DOHH2 (cell line): Measurements from ENCODE around the gene SNRPB2.
A peak's percentile ranks its signal among the peaks of the same experiment; 100 is the strongest.

Source experiments
- H3F3A ChIP-seq: fragments of 200-600 bp; sonication (generic), shearing (Covaris generic); 2 replicates; pipeline ENCODE4 v1.6.0; 2016; ENCODE audit warnings: antibody characterized with exemption, mild to moderate bottlenecking; ENCODE audit not compliant: control insufficient read depth, insufficient read depth
- H3K27ac ChIP-seq: fragments of 200-600 bp; sonication (generic); 2 replicates; pipeline ENCODE4 v1.5.1; 2014; ENCODE audit warnings: low read depth, mild to moderate bottlenecking, low read length, moderate library complexity
- H3K27me3 ChIP-seq: fragments of 200-600 bp; sonication (generic); 2 replicates; pipeline ENCODE4 v1.6.1; 2014; ENCODE audit warnings: mild to moderate bottlenecking, low read length, mixed read lengths; ENCODE audit not compliant: control insufficient read depth
- H3K36me3 ChIP-seq: fragments of 200-600 bp; sonication (generic); 2 replicates; pipeline ENCODE4 v1.6.1; 2014; ENCODE audit warnings: mild to moderate bottlenecking, low read length, moderate library complexity, mixed read lengths; ENCODE audit not compliant: control insufficient read depth
- H3K4me1 ChIP-seq: fragments of 200-600 bp; sonication (generic); 2 replicates; pipeline ENCODE4 v1.6.1; 2014; ENCODE audit warnings: mild to moderate bottlenecking, low read length, mixed read lengths; ENCODE audit not compliant: control insufficient read depth
- H3K4me2 ChIP-seq: fragments of 200-600 bp; sonication (generic); 2 replicates; pipeline ENCODE4 v1.6.0; 2014; ENCODE audit warnings: mild to moderate bottlenecking, low read length, moderate library complexity
- H3K4me3 ChIP-seq: fragments of 200-600 bp; sonication (generic); 2 replicates; pipeline ENCODE4 v1.5.1; 2014; ENCODE audit warnings: mild to moderate bottlenecking, low read length, mixed read lengths
- H3K79me2 ChIP-seq: fragments of 200-600 bp; sonication (generic); 2 replicates; pipeline ENCODE4 v1.6.1; 2014; ENCODE audit warnings: mild to moderate bottlenecking, low read length, mixed read lengths; ENCODE audit not compliant: control insufficient read depth
- H3K9me2 ChIP-seq: fragments of 200-600 bp; sonication (generic); replicated peaks from 2 replicates; pipeline ENCODE4 v1.6.1; 2014; ENCODE audit warnings: mild to moderate bottlenecking, low read length, mixed read lengths; ENCODE audit not compliant: control insufficient read depth
- H3K9me3 ChIP-seq: fragments of 200-600 bp; sonication (generic); 2 replicates; pipeline ENCODE4 v1.6.1; 2014; ENCODE audit warnings: antibody characterized with exemption, low read length, mixed read lengths; ENCODE audit not compliant: control insufficient read depth, insufficient read depth
- H4K20me1 ChIP-seq: fragments of 200-600 bp; sonication (generic); 2 replicates; pipeline ENCODE4 v1.6.0; 2014; ENCODE audit warnings: low read depth, mild to moderate bottlenecking, antibody characterized with exemption, low read length, moderate library complexity; ENCODE audit not compliant: control insufficient read depth, insufficient read depth
- CTCF ChIP-seq: fragments of 200-600 bp; sonication (generic); IDR thresholded peaks from one replicate; pipeline ENCODE4 v1.5.1; 2014; ENCODE audit warnings: antibody characterized with exemption, mild to moderate bottlenecking, low read depth, low read length; ENCODE audit not compliant: poor library complexity, severe bottlenecking
- EZH2phosphoT487 ChIP-seq: fragments of 200-600 bp; sonication (generic); IDR thresholded peaks from 2 replicates; pipeline ENCODE4 v1.6.1; 2017; ENCODE audit warnings: borderline replicate concordance, mild to moderate bottlenecking, antibody characterized with exemption, low read length, moderate library complexity, mixed read lengths

The SNRPB2 gene

GRCh38 chr20:16714242-16714641 lies 15.6 kb upstream of the SNRPB2 start:
- Histone ChIP-seq H3K9me3 (no peaks in the 10 kb centered on the region), H3K36me3 (no peaks in the 10 kb centered on the region), H3K79me2 (no peaks in the 10 kb centered on the region), H3K4me1 (peaks cover 14% of the 10 kb centered on the region), H3K4me3 (no peak overlapping the region), H4K20me1 (no peaks in the 10 kb centered on the region), H3K9me2 (no peaks in the 10 kb centered on the region), H3K27ac (no peak overlapping the region), H3K27me3 (peaks cover 10% of the 10 kb centered on the region), H3K4me2 (no peak overlapping the region), H3F3A (no peaks in the 10 kb centered on the region)
- TF ChIP-seq EZH2phosphoT487 = no peak
- no peak for TF ChIP-seq CTCF

- Histone ChIP-seq H3F3A (no peaks in the 10 kb centered on the region), H3K4me2 (no peak overlapping the region), H3K9me2 (no peaks in the 10 kb centered on the region), H4K20me1 (no peaks in the 10 kb centered on the region), H3K4me3 (no peak overlapping the region), H3K36me3 (no peaks in the 10 kb centered on the region), H3K9me3 (no peaks in the 10 kb centered on the region), H3K27ac (no peak overlapping the region), H3K27me3 (peaks cover 10% of the 10 kb centered on the region), H3K4me1 (peaks cover 9% of the 10 kb centered on the region), H3K79me2 (no peaks in the 10 kb centered on the region)
- TF ChIP-seq EZH2phosphoT487 (no peak), CTCF (no peak)
Measured at GRCh38 chr20:16714751-16715150, 15.1 kb upstream of the SNRPB2 start.

GRCh38 chr20:16719421-16719820 lies 10.4 kb upstream of the SNRPB2 start:
- Histone ChIP-seq H3K27ac (no peak overlapping the region), H4K20me1 (no peaks in the 10 kb centered on the region), H3K4me2 (no peak overlapping the region), H3K9me3 (no peaks in the 10 kb centered on the region), H3K79me2 (no peaks in the 10 kb centered on the region), H3K4me3 (no peak overlapping the region), H3K36me3 (no peaks in the 10 kb centered on the region), H3K9me2 (no peaks in the 10 kb centered on the region), H3K4me1 (no peaks in the 10 kb centered on the region), H3K27me3 (peaks cover 20% of the 10 kb centered on the region), H3F3A (no peaks in the 10 kb centered on the region)
- TF ChIP-seq CTCF (no peak), EZH2phosphoT487 (no peak)

- H3K9me2 ChIP-seq = no peaks in the 10 kb centered on the region
- peaks cover 44% of the 10 kb centered on the region for H3K36me3 ChIP-seq
- peak overlapping the region; percentile 86 for H3K4me2 ChIP-seq
- H3K4me1 ChIP-seq = peaks cover 18% of the 10 kb centered on the region
- TF ChIP-seq CTCF (no peak), EZH2phosphoT487 (no peak)
- no peaks in the 10 kb centered on the region for H3F3A ChIP-seq
- H3K9me3 ChIP-seq = peaks cover 8% of the 10 kb centered on the region
- peak overlapping the region; percentile 93 for H3K4me3 ChIP-seq
- H4K20me1 ChIP-seq = 0 out of 2 replicates have a peak, but pooled peaks cover 5% of the 10 kb centered on the region
- H3K27ac ChIP-seq = no peak overlapping the region
- peaks cover 40% of the 10 kb centered on the region for H3K79me2 ChIP-seq
- peaks cover 3% of the 10 kb centered on the region for H3K27me3 ChIP-seq
Measured at GRCh38 chr20:16729080-16729479, 746 bp upstream of the SNRPB2 start.
